Measurements from ENCODE around the gene TCP11L2. TPM values are rescaled to one million over a fixed set of nuclear protein-coding genes. Genes with fewer than 3 reads are reported as not detected.

TCP11L2 gene
- total RNA-seq, 1 donor from 2014 or later: 31.6 TPM

- TF ChIP-seq, protein P1, sequence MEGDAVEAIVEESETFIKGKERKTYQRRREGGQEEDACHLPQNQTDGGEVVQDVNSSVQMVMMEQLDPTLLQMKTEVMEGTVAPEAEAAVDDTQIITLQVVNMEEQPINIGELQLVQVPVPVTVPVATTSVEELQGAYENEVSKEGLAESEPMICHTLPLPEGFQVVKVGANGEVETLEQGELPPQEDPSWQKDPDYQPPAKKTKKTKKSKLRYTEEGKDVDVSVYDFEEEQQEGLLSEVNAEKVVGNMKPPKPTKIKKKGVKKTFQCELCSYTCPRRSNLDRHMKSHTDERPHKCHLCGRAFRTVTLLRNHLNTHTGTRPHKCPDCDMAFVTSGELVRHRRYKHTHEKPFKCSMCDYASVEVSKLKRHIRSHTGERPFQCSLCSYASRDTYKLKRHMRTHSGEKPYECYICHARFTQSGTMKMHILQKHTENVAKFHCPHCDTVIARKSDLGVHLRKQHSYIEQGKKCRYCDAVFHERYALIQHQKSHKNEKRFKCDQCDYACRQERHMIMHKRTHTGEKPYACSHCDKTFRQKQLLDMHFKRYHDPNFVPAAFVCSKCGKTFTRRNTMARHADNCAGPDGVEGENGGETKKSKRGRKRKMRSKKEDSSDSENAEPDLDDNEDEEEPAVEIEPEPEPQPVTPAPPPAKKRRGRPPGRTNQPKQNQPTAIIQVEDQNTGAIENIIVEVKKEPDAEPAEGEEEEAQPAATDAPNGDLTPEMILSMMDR (IDR thresholded peaks at IDR 0.05; ENCODE audit: insufficient read depth, low read length, severe bottlenecking): no peak
- Histone ChIP-seq H3K4me3 (ENCODE audit: low read depth, low read length) (no peak overlapping the region), H3K27me3 (ENCODE audit: control insufficient read depth, insufficient read depth, low read length) (no peaks in the 10 kb centered on the region), H3K36me3 (ENCODE audit: control insufficient read depth, insufficient read depth, low read length) (no peaks in the 10 kb centered on the region)
- FAIRE-seq: no peak
- no peak for DNase-seq (ENCODE audit: low read depth)
Measured at GRCh38 chr12:106289196-106289681, 13.3 kb upstream of the TCP11L2 start.

GRCh38 chr12:106290666-106291065 is 11.9 kb upstream of the TCP11L2 start:
- DNase-seq (ENCODE audit: low read depth): no peak
- no peaks in the 10 kb centered on the region for H3K27me3 ChIP-seq (ENCODE audit: control insufficient read depth, insufficient read depth, low read length)
- TF ChIP-seq, protein P1 (IDR thresholded peaks at IDR 0.05; ENCODE audit: insufficient read depth, low read length, severe bottlenecking): no peak
- no peak overlapping the region for H3K4me3 ChIP-seq (ENCODE audit: low read depth, low read length)
- no peak for FAIRE-seq
- no peaks in the 10 kb centered on the region for H3K36me3 ChIP-seq (ENCODE audit: control insufficient read depth, insufficient read depth, low read length)

GRCh38 chr12:106291342-106291741 is 11.2 kb upstream of the TCP11L2 start:
- FAIRE-seq (no peak), DNase-seq (ENCODE audit: low read depth) (peak; percentile 89)
- Histone ChIP-seq H3K4me3 (ENCODE audit: low read depth, low read length) (no peak overlapping the region), H3K27me3 (ENCODE audit: control insufficient read depth, insufficient read depth, low read length) (no peaks in the 10 kb centered on the region), H3K36me3 (ENCODE audit: control insufficient read depth, insufficient read depth, low read length) (no peaks in the 10 kb centered on the region)
- TF ChIP-seq, protein P1 (IDR thresholded peaks at IDR 0.05; ENCODE audit: insufficient read depth, low read length, severe bottlenecking): no peak

DNA sequence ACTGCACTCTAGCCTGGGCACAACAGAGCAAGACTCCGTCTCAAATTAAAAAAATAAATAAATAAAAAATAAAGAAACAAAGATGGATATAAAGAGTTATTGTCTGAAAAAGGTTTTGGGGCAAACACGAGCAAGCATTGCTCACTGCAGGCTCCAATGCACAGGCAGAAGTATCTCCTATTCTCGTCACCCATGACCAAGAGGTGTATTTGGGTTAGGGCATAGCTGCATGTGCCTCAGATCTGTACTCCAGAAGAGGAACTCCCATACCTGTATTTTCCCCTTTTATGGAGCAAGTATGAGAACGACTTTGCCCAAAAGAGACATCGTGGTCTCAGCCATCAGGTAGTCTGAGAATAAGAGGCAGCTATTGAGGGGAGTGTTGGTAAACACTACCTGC is 10.2 kb upstream of the TCP11L2 start:
- H3K36me3 ChIP-seq (ENCODE audit: control insufficient read depth, insufficient read depth, low read length): no peaks in the 10 kb centered on the region
- DNase-seq (ENCODE audit: low read depth): no peak
- no peak overlapping the region for H3K4me3 ChIP-seq (ENCODE audit: low read depth, low read length)
- H3K27me3 ChIP-seq (ENCODE audit: control insufficient read depth, insufficient read depth, low read length): no peaks in the 10 kb centered on the region
- no peak for FAIRE-seq
- TF ChIP-seq, protein P1 (IDR thresholded peaks at IDR 0.05; ENCODE audit: insufficient read depth, low read length, severe bottlenecking): no peak

DNA sequence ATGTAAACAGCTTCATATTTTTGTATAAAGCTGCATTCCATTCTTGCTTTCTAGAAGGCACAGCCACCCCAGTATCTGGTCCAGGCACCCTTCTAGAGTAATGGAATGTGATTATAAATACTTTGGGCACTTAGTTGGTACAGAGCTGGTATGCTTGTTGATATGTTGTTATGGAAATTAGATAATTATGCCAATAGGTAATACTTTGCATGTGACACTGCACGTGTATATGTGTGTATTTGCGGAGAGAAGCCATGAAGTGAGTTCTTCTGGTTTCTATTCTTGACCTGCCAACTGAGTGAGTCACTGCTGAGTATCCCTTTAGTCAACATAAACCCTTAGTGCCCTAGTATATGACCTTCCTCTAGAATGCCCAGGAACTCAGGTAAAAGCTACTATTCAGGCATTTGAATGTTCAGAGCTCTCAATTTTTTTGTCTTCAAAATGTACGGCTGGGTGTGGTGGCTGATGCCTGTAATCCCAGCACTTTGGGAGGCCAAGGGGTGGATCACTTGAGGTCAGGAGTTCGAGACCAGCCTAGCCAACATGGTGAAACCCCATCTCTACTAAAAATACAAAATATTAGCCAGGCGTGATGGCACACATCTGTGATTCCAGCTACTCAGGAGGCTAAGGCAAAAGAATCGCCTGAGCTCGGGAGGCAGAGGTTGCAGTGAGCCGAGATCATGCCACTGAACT is 6.2 kb upstream of the TCP11L2 start:
- Histone ChIP-seq H3K4me3 (ENCODE audit: low read depth, low read length) (no peak overlapping the region), H3K27me3 (ENCODE audit: control insufficient read depth, insufficient read depth, low read length) (no peaks in the 10 kb centered on the region), H3K36me3 (ENCODE audit: control insufficient read depth, insufficient read depth, low read length) (no peaks in the 10 kb centered on the region)
- DNase-seq (ENCODE audit: low read depth) (peak; percentile 97), FAIRE-seq (no peak)
- TF ChIP-seq, protein P1 (IDR thresholded peaks at IDR 0.05; ENCODE audit: insufficient read depth, low read length, severe bottlenecking): no peak

DNA sequence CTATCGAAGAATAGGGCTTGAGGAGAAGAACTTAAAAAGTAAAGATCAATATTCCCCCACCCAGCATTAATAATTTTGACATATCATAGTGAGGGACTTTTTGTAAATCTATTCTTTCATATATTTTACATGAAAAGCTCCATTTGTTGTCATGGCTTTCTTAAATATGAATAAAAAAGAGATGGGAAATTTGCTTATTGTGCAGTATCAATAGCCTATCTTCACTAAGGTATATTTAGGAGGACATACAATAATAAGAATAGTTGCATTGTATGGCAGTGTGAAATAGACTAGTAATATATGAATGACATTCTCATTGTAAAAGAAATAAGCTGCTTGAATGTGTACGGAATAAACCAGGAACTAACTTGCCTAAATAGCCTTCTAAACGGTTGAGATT is 5.5 kb upstream of the TCP11L2 start:
- TF ChIP-seq, protein P1 (IDR thresholded peaks at IDR 0.05; ENCODE audit: insufficient read depth, low read length, severe bottlenecking): no peak
- Histone ChIP-seq H3K27me3 (ENCODE audit: control insufficient read depth, insufficient read depth, low read length) (no peaks in the 10 kb centered on the region), H3K36me3 (ENCODE audit: control insufficient read depth, insufficient read depth, low read length) (no peaks in the 10 kb centered on the region), H3K4me3 (ENCODE audit: low read depth, low read length) (no peak overlapping the region)
- FAIRE-seq (no peak), DNase-seq (ENCODE audit: low read depth) (no peak)
